GM12875 (cell line): ENCODE data around the gene WIZ.

ENCODE experiments used
- H3K4me3 ChIP-seq: one replicate; pipeline ENCODE4 v1.5.1; 2011; ENCODE audit warnings: low read depth, low read length, control low read depth
- TF ChIP-seq, protein P1 (sequence below): IDR thresholded peaks from 2 replicates; pipeline ENCODE4 v1.5.1; 2011; ENCODE audit warnings: low read depth, mild to moderate bottlenecking, control low read depth, inconsistent platforms, low read length, moderate library complexity, borderline replicate concordance; ENCODE audit not compliant: insufficient read depth

WIZ gene

DNA sequence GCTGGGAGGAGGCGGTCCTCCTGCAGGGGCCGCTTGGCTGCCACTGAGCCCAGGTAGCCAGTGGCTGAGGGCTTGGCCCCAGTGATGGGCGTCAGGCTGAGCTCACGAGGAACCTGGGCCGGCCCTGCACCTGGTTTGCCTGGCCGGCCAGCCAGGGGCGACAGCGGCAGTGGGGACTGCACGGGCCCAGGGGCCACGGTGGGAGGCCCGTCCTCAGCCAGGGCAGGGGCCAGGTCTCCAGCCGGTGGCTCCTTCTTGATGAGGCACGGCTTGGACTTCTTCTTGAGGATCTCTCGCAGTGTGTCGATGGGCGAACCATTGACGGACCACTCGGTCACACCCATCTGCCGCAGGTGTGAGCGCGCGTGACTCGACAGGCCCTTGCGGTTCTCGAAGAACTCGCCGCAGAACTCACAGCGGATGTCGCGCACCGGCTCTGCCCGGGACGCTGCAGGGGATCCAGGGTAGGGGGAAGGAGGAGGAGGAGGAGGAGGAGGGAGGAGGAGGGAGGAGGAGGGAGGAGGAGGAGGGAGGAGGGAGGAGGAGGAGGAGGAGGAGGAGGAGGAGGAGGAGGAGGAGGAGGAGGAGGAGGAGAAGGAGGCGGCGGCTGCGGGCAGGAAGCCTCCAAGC is 24.3 kb downstream of the WIZ start:
- no peak overlapping the region for H3K4me3 ChIP-seq
- TF ChIP-seq, protein P1, sequence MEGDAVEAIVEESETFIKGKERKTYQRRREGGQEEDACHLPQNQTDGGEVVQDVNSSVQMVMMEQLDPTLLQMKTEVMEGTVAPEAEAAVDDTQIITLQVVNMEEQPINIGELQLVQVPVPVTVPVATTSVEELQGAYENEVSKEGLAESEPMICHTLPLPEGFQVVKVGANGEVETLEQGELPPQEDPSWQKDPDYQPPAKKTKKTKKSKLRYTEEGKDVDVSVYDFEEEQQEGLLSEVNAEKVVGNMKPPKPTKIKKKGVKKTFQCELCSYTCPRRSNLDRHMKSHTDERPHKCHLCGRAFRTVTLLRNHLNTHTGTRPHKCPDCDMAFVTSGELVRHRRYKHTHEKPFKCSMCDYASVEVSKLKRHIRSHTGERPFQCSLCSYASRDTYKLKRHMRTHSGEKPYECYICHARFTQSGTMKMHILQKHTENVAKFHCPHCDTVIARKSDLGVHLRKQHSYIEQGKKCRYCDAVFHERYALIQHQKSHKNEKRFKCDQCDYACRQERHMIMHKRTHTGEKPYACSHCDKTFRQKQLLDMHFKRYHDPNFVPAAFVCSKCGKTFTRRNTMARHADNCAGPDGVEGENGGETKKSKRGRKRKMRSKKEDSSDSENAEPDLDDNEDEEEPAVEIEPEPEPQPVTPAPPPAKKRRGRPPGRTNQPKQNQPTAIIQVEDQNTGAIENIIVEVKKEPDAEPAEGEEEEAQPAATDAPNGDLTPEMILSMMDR, result no peak

DNA sequence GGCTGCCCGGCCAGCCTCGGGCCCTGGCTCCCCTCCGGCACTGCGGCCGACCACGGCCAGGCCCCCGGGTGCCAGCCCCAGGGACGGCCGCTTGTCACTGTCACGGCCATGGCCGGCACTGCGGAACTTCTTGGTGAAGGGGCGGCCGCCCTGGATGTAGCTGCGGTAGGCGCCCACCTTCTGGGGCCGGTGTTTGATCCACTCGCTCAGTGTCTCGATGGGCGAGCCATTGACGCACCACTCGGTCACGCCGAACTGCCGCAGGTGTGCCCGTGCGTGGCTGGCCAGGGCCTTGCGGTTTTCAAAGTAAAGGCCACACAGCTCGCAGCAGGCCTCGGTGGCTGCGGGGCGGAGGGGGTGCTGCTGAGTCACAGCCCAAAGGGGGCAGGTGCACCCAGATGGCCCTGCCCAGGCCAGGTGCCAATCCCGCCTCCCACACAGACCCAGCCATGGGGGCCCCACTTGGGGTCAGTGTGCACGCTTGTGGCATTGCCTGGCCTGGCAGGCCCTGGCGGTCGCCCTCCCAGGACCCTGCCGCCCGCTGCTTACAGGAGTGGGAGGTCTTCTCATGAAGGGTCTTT is 25.0 kb downstream of the WIZ start:
- TF ChIP-seq, protein P1, result no peak
- H3K4me3 ChIP-seq, result no peak overlapping the region

DNA sequence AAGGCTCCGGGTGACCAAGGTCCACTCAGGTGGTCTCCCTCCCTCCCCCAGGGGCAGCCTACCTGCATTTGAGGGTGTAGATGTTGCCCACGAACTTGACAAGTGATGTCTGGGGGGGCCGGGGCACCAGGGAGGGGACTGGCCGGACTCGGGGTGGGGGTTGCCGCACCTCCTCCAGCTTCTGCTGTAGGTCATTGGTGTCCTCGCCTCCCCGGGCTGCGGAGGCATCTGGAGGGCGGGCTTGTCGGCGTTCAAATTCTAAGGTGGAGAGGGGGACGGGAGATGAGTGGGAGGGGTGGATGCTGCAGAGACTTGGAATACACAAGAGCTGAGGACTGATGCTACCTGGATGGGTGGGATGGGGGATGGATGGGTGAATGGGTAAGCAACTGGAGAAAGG is 25.6 kb downstream of the WIZ start:
- H3K4me3 ChIP-seq, result no peak overlapping the region
- TF ChIP-seq, protein P1, result no peak

DNA sequence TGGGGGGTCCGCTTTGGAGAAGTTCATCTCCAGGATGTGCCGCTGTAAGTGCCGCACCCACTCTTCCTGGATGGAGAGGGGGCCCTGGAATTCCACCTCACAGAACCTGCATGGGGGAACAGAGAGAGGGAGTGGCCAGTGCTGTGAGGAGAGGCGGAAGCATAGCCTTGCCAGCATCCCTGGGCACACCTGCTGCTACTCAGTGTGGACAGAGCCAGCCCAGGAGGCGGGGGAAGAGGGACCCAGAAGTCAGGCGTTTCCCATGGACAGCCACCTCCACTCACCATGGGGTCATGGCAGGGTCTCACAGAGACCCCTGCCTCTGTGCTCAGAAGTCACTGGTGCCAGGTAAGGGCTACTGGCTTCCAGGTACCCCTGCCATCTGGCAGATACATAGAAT is 26.6 kb downstream of the WIZ start:
- no peak overlapping the region for H3K4me3 ChIP-seq
- TF ChIP-seq, protein P1, result no peak

DNA sequence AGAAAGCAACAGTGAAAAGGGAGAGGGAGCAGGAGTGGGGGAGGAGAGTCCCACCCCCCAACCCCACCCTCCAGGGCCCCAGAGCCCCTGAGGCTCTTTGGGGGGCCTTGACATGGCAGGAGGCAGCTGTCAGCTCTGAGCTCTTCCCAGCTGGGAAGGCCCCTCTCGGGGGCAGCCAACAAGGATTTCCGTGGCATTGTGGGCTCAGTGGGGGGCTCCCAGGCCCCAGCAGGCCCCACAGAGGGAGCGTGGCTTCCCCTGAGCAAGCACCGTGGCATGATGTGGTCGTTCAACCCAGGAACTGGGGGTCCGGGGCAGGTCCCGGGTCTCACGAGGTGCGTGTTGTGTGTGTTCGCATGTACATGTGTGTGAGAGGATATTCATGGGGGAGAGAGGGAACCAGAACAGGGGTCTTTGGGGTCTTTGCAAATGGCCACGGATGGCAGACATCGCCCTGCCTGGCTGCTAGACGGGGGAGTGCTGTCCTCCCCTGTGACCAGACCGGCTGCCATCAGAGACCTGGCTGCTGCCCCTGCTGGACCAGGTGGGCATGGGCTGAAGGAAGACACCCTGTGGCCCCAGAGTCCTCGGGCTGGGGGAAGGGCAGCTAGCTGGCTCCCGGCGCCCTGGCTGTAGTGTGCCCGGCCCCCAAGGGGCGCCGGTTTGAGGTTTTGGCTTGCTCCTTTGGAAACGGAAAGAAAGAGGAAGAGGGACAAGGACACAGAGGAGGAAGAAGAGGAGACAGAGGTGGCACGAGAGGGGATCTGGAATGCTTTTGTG is 27.3 kb downstream of the WIZ start:
- H3K4me3 ChIP-seq, result no peak overlapping the region
- TF ChIP-seq, protein P1, result no peak

DNA sequence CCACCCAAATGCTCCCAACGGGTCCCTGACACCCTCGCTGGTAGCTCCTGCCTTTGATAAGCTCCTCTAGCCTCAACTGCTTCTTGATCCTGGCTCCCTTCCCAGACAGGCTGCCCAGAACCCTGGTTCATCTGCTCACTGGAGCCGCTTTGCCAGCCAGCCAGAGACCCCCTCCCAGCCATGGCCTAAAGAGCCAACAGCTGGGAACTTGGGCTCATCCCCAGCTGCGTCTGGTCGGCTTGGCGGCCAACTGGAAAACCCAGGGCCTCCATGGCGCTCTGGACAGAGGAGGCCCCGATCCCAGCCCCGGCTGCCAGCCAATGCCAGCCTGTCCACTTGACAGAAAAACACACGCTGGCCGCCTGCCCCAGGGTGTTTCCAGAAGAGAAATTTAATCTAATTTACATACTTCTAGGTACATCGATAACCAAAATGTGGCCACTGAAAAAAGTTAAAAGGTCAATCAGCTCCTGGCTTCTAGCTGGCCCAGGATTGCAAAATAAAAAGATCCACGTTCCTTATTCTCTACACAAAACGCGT is 28.0 kb downstream of the WIZ start:
- TF ChIP-seq, protein P1, result no peak
- H3K4me3 ChIP-seq, result no peak overlapping the region
